ENCODE results near the gene RBM26. TPM values are rescaled to one million over a fixed set of nuclear protein-coding genes. Genes with fewer than 3 reads are reported as not detected.

RBM26 gene
- total and polyA plus RNA-seq, 2 donors: 16.3 to 95.6 TPM

GRCh38 chr13:79407349-79407979 is 1.4 kb upstream of the RBM26 start:
- Histone ChIP-seq H3K4me3 (ENCODE audit: low read depth, low read length) (no peak overlapping the region), H3K36me3 (ENCODE audit: insufficient read depth) (peaks cover 3% of the 10 kb centered on the region), H3K27ac (ENCODE audit: low read depth) (no peak overlapping the region), H3K4me1 (ENCODE audit: insufficient read depth) (peaks cover 3% of the 10 kb centered on the region)
- DNase-seq (ENCODE audit: extremely low spot score): no peak
- WGBS: 84% methylated on average over 4 of the region's 4 CpGs

GRCh38 chr13:79406597-79406908 is 498 bp upstream of the RBM26 start:
- DNase-seq (ENCODE audit: extremely low spot score): no peak
- WGBS: 3% methylated on average over 4 of the region's 4 CpGs
- Histone ChIP-seq H3K4me1 (ENCODE audit: insufficient read depth) (peaks cover 3% of the 10 kb centered on the region), H3K4me3 (ENCODE audit: low read depth, low read length) (peak overlapping the region; percentile 99), H3K27ac (ENCODE audit: low read depth) (peak overlapping the region; percentile 94), H3K36me3 (ENCODE audit: insufficient read depth) (peaks cover 3% of the 10 kb centered on the region)

- no peak for DNase-seq (ENCODE audit: extremely low spot score)
- 0% methylated on average over 19 of the region's 19 CpGs for WGBS
- peaks cover 3% of the 10 kb centered on the region for H3K4me1 ChIP-seq (ENCODE audit: insufficient read depth)
These were observed 589 bp downstream of the RBM26 start for GRCh38 chr13:79405501-79405830.

GRCh38 chr13:79404985-79405384 is 1.1 kb downstream of the RBM26 start:
- Histone ChIP-seq H3K4me3 (ENCODE audit: low read depth, low read length) (peak overlapping the region; percentile 99), H3K36me3 (ENCODE audit: insufficient read depth) (no peaks in the 10 kb centered on the region), H3K27ac (ENCODE audit: low read depth) (no peak overlapping the region), H3K4me1 (ENCODE audit: insufficient read depth) (peaks cover 3% of the 10 kb centered on the region)
- no peak for DNase-seq (ENCODE audit: extremely low spot score)
- 2% methylated on average over 10 of the region's 10 CpGs for WGBS

More at GRCh38 chr13:79405501-79405830, 589 bp downstream of the RBM26 start:
- Histone ChIP-seq H3K27ac (ENCODE audit: low read depth) (peak overlapping the region; percentile 94), H3K4me3 (ENCODE audit: low read depth, low read length) (peak overlapping the region; percentile 99), H3K36me3 (ENCODE audit: insufficient read depth) (no peaks in the 10 kb centered on the region)

GRCh38 chr13:79404361-79404760 is 1.7 kb downstream of the RBM26 start:
- WGBS: 16% methylated on average over 1 of the region's 1 CpG
- H3K27ac ChIP-seq (ENCODE audit: low read depth): no peak overlapping the region
- peaks cover 3% of the 10 kb centered on the region for H3K4me1 ChIP-seq (ENCODE audit: insufficient read depth)

GRCh38 chr13:79403113-79403512 is 2.9 kb downstream of the RBM26 start:
- Histone ChIP-seq H3K4me1 (ENCODE audit: insufficient read depth) (peaks cover 3% of the 10 kb centered on the region), H3K4me3 (ENCODE audit: low read depth, low read length) (no peak overlapping the region), H3K36me3 (ENCODE audit: insufficient read depth) (no peaks in the 10 kb centered on the region), H3K27ac (ENCODE audit: low read depth) (no peak overlapping the region)
- no peak for DNase-seq (ENCODE audit: extremely low spot score)
- WGBS: 50% methylated on average over 4 of the region's 4 CpGs

More at GRCh38 chr13:79404361-79404760, 1.7 kb downstream of the RBM26 start:
- no peak for DNase-seq (ENCODE audit: extremely low spot score)
- Histone ChIP-seq H3K36me3 (ENCODE audit: insufficient read depth) (no peaks in the 10 kb centered on the region), H3K4me3 (ENCODE audit: low read depth, low read length) (peak overlapping the region; percentile 7)

GRCh38 chr13:79402679-79403078 is 3.4 kb downstream of the RBM26 start:
- DNase-seq (ENCODE audit: extremely low spot score): no peak
- Histone ChIP-seq H3K27ac (ENCODE audit: low read depth) (no peak overlapping the region), H3K36me3 (ENCODE audit: insufficient read depth) (no peaks in the 10 kb centered on the region), H3K4me1 (ENCODE audit: insufficient read depth) (peaks cover 3% of the 10 kb centered on the region), H3K4me3 (ENCODE audit: low read depth, low read length) (no peak overlapping the region)
- WGBS: 55% methylated on average over 2 of the region's 2 CpGs

- Histone ChIP-seq H3K36me3 (ENCODE audit: insufficient read depth) (no peaks in the 10 kb centered on the region), H3K27ac (ENCODE audit: low read depth) (no peak overlapping the region), H3K4me3 (ENCODE audit: low read depth, low read length) (no peak overlapping the region), H3K4me1 (ENCODE audit: insufficient read depth) (peaks cover 3% of the 10 kb centered on the region)
- WGBS: 56% methylated on average over 2 of the region's 2 CpGs
- DNase-seq (ENCODE audit: extremely low spot score): no peak
These were observed 3.9 kb downstream of the RBM26 start for GRCh38 chr13:79402074-79402635.

- H3K4me1 ChIP-seq (ENCODE audit: insufficient read depth): peaks cover 3% of the 10 kb centered on the region
- no peak overlapping the region for H3K4me3 ChIP-seq (ENCODE audit: low read depth, low read length)
- H3K27ac ChIP-seq (ENCODE audit: low read depth): no peak overlapping the region
- H3K36me3 ChIP-seq (ENCODE audit: insufficient read depth): no peaks in the 10 kb centered on the region
- WGBS: 53% methylated on average over 2 of the region's 2 CpGs
- DNase-seq (ENCODE audit: extremely low spot score): no peak
These were observed 4.6 kb downstream of the RBM26 start for GRCh38 chr13:79401259-79402070.

- H3K4me3 ChIP-seq (ENCODE audit: low read depth, low read length): no peak overlapping the region
- no peak for DNase-seq (ENCODE audit: extremely low spot score)
- WGBS: 66% methylated on average over 1 of the region's 1 CpG
- H3K27ac ChIP-seq (ENCODE audit: low read depth): no peak overlapping the region
- H3K36me3 ChIP-seq (ENCODE audit: insufficient read depth): no peaks in the 10 kb centered on the region
- no peaks in the 10 kb centered on the region for H3K4me1 ChIP-seq (ENCODE audit: insufficient read depth)
These were observed 7.1 kb downstream of the RBM26 start for GRCh38 chr13:79398915-79399314.

GRCh38 chr13:79398127-79398526 is 7.9 kb downstream of the RBM26 start:
- Histone ChIP-seq H3K4me3 (ENCODE audit: low read depth, low read length) (no peak overlapping the region), H3K27ac (ENCODE audit: low read depth) (no peak overlapping the region), H3K36me3 (ENCODE audit: insufficient read depth) (no peaks in the 10 kb centered on the region), H3K4me1 (ENCODE audit: insufficient read depth) (no peaks in the 10 kb centered on the region)
- no peak for DNase-seq (ENCODE audit: extremely low spot score)

GRCh38 chr13:79395881-79396280 is 10.2 kb downstream of the RBM26 start:
- Histone ChIP-seq H3K27ac (ENCODE audit: low read depth) (no peak overlapping the region), H3K36me3 (ENCODE audit: insufficient read depth) (no peaks in the 10 kb centered on the region), H3K4me3 (ENCODE audit: low read depth, low read length) (no peak overlapping the region), H3K4me1 (ENCODE audit: insufficient read depth) (no peaks in the 10 kb centered on the region)
- 96% methylated on average over 4 of the region's 4 CpGs for WGBS
- DNase-seq (ENCODE audit: extremely low spot score): no peak

- no peak for DNase-seq (ENCODE audit: extremely low spot score)
- Histone ChIP-seq H3K36me3 (ENCODE audit: insufficient read depth) (no peaks in the 10 kb centered on the region), H3K4me3 (ENCODE audit: low read depth, low read length) (no peak overlapping the region), H3K27ac (ENCODE audit: low read depth) (no peak overlapping the region), H3K4me1 (ENCODE audit: insufficient read depth) (no peaks in the 10 kb centered on the region)
- 58% methylated on average over 14 of the region's 14 CpGs for WGBS
These were observed 12.3 kb downstream of the RBM26 start for GRCh38 chr13:79393564-79394249.
